ENCODE data around the gene IER3. TPM values are rescaled to one million over a fixed set of nuclear protein-coding genes. Genes with fewer than 3 reads are reported as not detected.

Gene IER3
- total RNA-seq, 1 donor from 2014 or later, result 40.5 TPM

GRCh38 chr6:30775104-30775503, 30.8 kb upstream of the IER3 start:
- Histone ChIP-seq H3K36me3 (no peaks in the 10 kb centered on the region), H3K4me1 (peaks cover 23% of the 10 kb centered on the region), H3K27me3 (no peaks in the 10 kb centered on the region), H3K27ac (no peak overlapping the region), H3K4me3 (no peak overlapping the region), H3K9me3 (no peaks in the 10 kb centered on the region)
- no peak for TF ChIP-seq CTCF (IDR thresholded peaks at IDR 0.05)
- no peak for TF ChIP-seq POLR2A (IDR thresholded peaks at IDR 0.05)
- intact Hi-C loops (cut with DNase I), result no loop called here
- no peak for DNase-seq (ENCODE audit: extremely low spot score in 2 of 2)

DNA sequence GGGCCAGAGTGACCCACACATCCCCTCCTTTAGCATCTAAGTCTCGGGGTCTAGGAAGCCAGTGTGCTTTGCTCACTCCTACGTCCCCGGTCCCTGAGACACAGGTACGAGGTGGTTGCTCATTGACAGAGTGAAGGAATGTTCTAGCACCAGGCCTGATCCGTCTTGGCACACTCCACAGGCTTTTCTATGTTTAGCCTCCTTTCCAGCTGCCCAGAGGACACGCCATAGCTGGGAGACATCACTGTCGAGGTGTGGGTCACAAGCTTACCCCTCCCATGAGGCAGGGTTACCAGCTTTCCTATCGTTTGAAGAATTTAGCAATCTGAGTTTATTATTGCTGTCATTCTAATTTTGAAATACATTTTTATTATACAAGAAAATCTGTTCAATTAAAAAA, 30.4 kb upstream of the IER3 start:
- H3K27ac ChIP-seq, result no peak overlapping the region
- no peaks in the 10 kb centered on the region for H3K36me3 ChIP-seq
- intact Hi-C loops (cut with DNase I), result no loop called here

GRCh38 chr6:30770592-30770991, 26.2 kb upstream of the IER3 start:
- Histone ChIP-seq H3K27ac (peak overlapping the region; percentile 63), H3K27me3 (no peaks in the 10 kb centered on the region), H3K9me3 (no peaks in the 10 kb centered on the region), H3K36me3 (no peaks in the 10 kb centered on the region), H3K4me3 (no peak overlapping the region), H3K4me1 (peaks cover 19% of the 10 kb centered on the region)
- TF ChIP-seq POLR2A (IDR thresholded peaks at IDR 0.05) (no peak), CTCF (IDR thresholded peaks at IDR 0.05) (no peak), POLR2AphosphoS5 (IDR thresholded peaks at IDR 0.05; ENCODE audit: insufficient read depth in 1 of 2, low read depth in 1 of 2) (no peak)
- no peak for DNase-seq (ENCODE audit: extremely low spot score in 2 of 2)
- intact Hi-C loops (cut with DNase I), result no loop called here

More for the DNA sequence above, 30.4 kb upstream of the IER3 start:
- no peak for TF ChIP-seq CTCF (IDR thresholded peaks at IDR 0.05)
- no peak for TF ChIP-seq POLR2A (IDR thresholded peaks at IDR 0.05)
- TF ChIP-seq POLR2AphosphoS5 (IDR thresholded peaks at IDR 0.05; ENCODE audit: insufficient read depth in 1 of 2, low read depth in 1 of 2), result no peak
- H3K27me3 ChIP-seq, result no peaks in the 10 kb centered on the region
- no peak overlapping the region for H3K4me3 ChIP-seq
- H3K4me1 ChIP-seq, result peaks cover 23% of the 10 kb centered on the region
- H3K9me3 ChIP-seq, result no peaks in the 10 kb centered on the region
- no peak for DNase-seq (ENCODE audit: extremely low spot score in 2 of 2)

- no peak for DNase-seq (ENCODE audit: extremely low spot score in 2 of 2)
- intact Hi-C loops (cut with DNase I), result no loop called here
- H3K36me3 ChIP-seq, result no peaks in the 10 kb centered on the region
- H3K27me3 ChIP-seq, result no peaks in the 10 kb centered on the region
- H3K27ac ChIP-seq, result peak overlapping the region; percentile 63
- no peaks in the 10 kb centered on the region for H3K9me3 ChIP-seq
- TF ChIP-seq POLR2A (IDR thresholded peaks at IDR 0.05), result no peak
- TF ChIP-seq POLR2AphosphoS5 (IDR thresholded peaks at IDR 0.05; ENCODE audit: insufficient read depth in 1 of 2, low read depth in 1 of 2), result no peak
- no peak for TF ChIP-seq CTCF (IDR thresholded peaks at IDR 0.05)
- H3K4me1 ChIP-seq, result peaks cover 19% of the 10 kb centered on the region
- H3K4me3 ChIP-seq, result no peak overlapping the region
Observed at GRCh38 chr6:30769853-30770524, 25.6 kb upstream of the IER3 start.

DNA sequence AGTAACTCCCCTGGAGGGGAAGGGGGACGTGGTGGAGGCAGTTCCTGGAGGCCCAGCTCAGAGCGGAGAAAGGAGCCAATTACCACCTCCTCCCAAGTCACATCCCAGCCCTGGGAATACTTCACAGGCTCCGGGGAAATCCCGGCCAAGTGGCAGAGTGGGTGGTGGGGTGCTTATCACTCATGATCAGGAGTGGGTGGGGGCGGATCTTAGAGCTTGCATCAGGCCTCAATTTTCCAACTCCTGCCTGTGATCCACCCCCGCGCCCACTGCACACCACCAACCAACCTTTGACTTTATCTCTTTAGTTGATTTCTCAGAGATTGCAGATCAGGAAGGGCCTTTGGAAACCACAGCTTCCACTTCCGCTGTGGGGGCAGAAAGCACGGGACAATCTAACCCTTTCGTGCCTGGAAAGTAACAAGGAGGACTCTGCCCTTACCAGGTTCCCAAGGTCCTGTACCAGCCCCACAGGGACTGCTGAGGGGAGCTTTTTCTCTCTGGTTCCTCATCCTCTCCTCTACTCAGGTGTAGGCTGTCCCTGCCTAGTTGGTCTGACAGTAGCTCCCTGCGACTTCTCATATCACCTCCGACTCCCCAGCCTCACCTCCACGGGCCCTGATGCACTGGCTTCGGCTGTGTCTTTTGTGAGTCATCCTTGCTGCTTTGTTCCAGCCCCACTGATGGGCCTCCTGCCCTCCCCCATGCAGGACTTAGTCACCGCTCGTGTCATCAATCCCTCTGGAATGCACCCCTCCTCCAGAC, 24.9 kb upstream of the IER3 start:
- Histone ChIP-seq H3K4me1 (peaks cover 19% of the 10 kb centered on the region), H3K9me3 (no peaks in the 10 kb centered on the region), H3K27ac (peak overlapping the region; percentile 63), H3K27me3 (no peaks in the 10 kb centered on the region), H3K4me3 (no peak overlapping the region), H3K36me3 (no peaks in the 10 kb centered on the region)
- no peak for TF ChIP-seq CTCF (IDR thresholded peaks at IDR 0.05)
- TF ChIP-seq POLR2AphosphoS5 (IDR thresholded peaks at IDR 0.05; ENCODE audit: insufficient read depth in 1 of 2, low read depth in 1 of 2), result peak; percentile 68 to 74
- intact Hi-C loops (cut with DNase I), result no loop called here
- no peak for DNase-seq (ENCODE audit: extremely low spot score in 2 of 2)
